Skeletal muscle satellite cell (primary cell): Measurements from ENCODE around the gene SLC25A26.

Experiments used
- H3K27me3 ChIP-seq: 2 replicates; pipeline ENCODE4 v1.7.0; 2013; ENCODE audit warnings: low read length; ENCODE audit not compliant: control insufficient read depth, insufficient read depth
- H3K36me3 ChIP-seq: 2 replicates; pipeline ENCODE4 v1.7.0; 2013; ENCODE audit warnings: mild to moderate bottlenecking, control low read depth, low read length; ENCODE audit not compliant: insufficient read depth
- H3K4me1 ChIP-seq: 2 replicates; pipeline ENCODE4 v1.7.0; 2013; ENCODE audit warnings: low read length; ENCODE audit not compliant: control insufficient read depth, insufficient read depth
- H3K4me2 ChIP-seq: 2 replicates; pipeline ENCODE4 v1.7.0; 2013; ENCODE audit warnings: mild to moderate bottlenecking, low read length
- H3K4me3 ChIP-seq: 2 replicates; pipeline ENCODE4 v1.7.0; 2013; ENCODE audit warnings: low read length
- H3K9ac ChIP-seq: 2 replicates; pipeline ENCODE4 v1.7.0; 2013; ENCODE audit warnings: mild to moderate bottlenecking, low read depth, low read length, moderate library complexity
- H3K9me3 ChIP-seq: replicated peaks from 2 replicates; pipeline ENCODE4 v1.7.0; 2013; ENCODE audit warnings: mild to moderate bottlenecking, control low read depth, low read length

The SLC25A26 gene

DNA sequence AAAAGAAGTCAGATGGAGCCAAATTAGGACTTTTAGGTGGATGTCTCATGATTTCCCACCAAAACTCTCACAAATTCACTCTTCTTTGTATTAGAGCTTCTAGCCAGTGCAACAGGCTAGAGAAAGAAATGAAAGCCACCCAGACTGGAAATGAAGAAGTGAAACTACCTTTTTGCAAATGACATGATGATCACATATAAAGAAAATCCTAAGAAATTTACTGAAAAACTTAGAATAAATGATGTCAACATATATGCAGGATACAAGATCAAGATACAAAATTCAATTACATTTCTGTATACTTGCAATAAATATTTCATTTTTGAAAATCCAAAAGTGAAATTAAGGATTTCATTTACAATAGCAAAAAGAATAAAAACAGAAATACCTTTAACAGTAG is 169.2 kb downstream of the SLC25A26 start:
- Histone ChIP-seq H3K9ac (no peak overlapping the region), H3K36me3 (no peaks in the 10 kb centered on the region), H3K4me1 (peaks cover 23% of the 10 kb centered on the region), H3K4me2 (no peak overlapping the region), H3K27me3 (no peaks in the 10 kb centered on the region), H3K9me3 (peaks cover 2% of the 10 kb centered on the region), H3K4me3 (no peak overlapping the region)

- no peaks in the 10 kb centered on the region for H3K36me3 ChIP-seq
- peaks cover 27% of the 10 kb centered on the region for H3K4me1 ChIP-seq
- no peak overlapping the region for H3K9ac ChIP-seq
- H3K4me3 ChIP-seq, result no peak overlapping the region
- no peaks in the 10 kb centered on the region for H3K9me3 ChIP-seq
- H3K27me3 ChIP-seq, result no peaks in the 10 kb centered on the region
- H3K4me2 ChIP-seq, result no peak overlapping the region
Observed at GRCh38 chr3:66392512-66392911, 171.7 kb downstream of the SLC25A26 start.

DNA sequence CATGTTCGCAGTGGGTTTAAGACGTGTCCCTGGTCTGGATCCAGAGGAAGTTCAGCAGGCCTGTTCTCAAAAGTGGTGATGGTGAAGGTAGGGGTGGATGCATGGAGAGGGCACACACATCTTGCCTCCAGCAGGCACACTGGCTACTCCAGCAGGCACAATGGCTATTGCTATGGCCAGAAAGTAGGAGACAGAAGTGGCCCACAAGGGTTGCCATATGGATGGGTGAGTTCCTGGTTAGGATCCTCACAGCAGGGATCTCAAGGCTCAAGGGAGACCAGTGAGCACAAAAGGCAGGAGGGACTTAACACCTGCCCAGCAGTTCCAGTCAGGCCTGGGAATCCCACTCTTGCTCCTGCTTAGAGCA is 172.1 kb downstream of the SLC25A26 start:
- Histone ChIP-seq H3K9me3 (no peaks in the 10 kb centered on the region), H3K36me3 (no peaks in the 10 kb centered on the region), H3K4me1 (peaks cover 27% of the 10 kb centered on the region), H3K4me3 (no peak overlapping the region), H3K27me3 (no peaks in the 10 kb centered on the region), H3K9ac (no peak overlapping the region), H3K4me2 (peak overlapping the region; percentile 53)

DNA sequence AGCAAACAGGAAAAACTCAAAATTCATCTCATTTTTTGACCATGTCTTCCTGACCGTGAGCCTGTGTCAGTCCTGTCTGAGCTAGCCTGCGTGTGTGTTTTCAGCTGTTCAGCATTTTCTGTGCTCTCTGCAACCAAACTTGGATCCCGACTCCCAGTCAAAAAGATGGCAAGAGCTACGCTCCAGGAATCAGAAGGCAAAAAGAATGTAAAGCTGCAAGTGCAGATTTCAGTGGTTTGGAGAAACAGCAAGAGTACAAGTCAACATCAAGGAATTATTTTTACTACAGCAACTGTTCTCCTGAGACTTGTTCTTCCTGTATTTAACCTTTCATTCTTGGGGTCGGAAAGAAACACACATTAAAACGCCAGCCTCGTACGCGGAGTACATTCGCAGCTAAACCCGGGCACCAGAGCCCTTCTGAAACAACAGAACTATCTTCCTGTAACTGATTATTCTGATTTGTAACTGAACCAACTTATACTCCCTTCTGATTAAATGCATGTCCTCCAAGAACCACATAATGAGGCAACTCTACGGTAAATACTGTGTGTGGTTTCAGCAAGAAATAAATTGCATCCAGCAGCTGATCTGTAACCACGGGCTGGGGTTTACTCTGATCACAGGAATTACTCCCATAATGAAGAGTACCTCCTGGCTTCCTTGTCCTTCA is 172.7 kb downstream of the SLC25A26 start:
- Histone ChIP-seq H3K36me3 (no peaks in the 10 kb centered on the region), H3K4me3 (no peak overlapping the region), H3K4me1 (peaks cover 27% of the 10 kb centered on the region), H3K9ac (no peak overlapping the region), H3K4me2 (peak overlapping the region; percentile 53), H3K27me3 (no peaks in the 10 kb centered on the region), H3K9me3 (no peaks in the 10 kb centered on the region)

- H3K4me2 ChIP-seq, result peak overlapping the region; percentile 53
- H3K9me3 ChIP-seq, result no peaks in the 10 kb centered on the region
- H3K9ac ChIP-seq, result no peak overlapping the region
- H3K4me1 ChIP-seq, result peaks cover 27% of the 10 kb centered on the region
- H3K4me3 ChIP-seq, result no peak overlapping the region
- H3K27me3 ChIP-seq, result no peaks in the 10 kb centered on the region
- H3K36me3 ChIP-seq, result no peaks in the 10 kb centered on the region
Observed at GRCh38 chr3:66394019-66394752, 173.4 kb downstream of the SLC25A26 start.

DNA sequence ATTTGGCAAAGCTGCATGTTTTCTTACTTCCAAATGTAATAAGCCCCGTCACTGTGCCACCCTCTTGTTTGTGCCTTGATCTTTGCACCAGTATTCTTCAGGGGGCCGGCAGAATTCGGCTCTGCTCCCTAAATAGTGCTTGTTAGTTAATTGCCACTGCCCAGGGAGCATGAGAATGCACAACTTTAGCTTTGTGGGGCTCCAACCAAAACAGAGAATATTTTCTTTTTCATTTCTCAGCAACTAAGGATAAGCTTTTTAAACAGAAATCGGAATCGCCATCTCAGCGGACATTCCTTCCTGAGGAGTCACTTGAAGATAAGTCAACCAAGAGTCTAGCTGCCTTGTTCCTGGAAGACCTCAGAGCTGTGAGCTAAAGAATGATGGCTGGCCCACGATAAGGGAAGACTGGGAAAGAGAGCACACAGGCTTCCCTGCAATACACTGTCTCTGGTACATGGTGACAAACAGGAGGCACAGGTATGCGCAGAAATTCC is 174.0 kb downstream of the SLC25A26 start:
- H3K27me3 ChIP-seq, result no peaks in the 10 kb centered on the region
- H3K9me3 ChIP-seq, result no peaks in the 10 kb centered on the region
- H3K9ac ChIP-seq, result no peak overlapping the region
- no peak overlapping the region for H3K4me3 ChIP-seq
- H3K4me1 ChIP-seq, result peaks cover 27% of the 10 kb centered on the region
- H3K36me3 ChIP-seq, result no peaks in the 10 kb centered on the region
- H3K4me2 ChIP-seq, result peak overlapping the region; percentile 19

DNA sequence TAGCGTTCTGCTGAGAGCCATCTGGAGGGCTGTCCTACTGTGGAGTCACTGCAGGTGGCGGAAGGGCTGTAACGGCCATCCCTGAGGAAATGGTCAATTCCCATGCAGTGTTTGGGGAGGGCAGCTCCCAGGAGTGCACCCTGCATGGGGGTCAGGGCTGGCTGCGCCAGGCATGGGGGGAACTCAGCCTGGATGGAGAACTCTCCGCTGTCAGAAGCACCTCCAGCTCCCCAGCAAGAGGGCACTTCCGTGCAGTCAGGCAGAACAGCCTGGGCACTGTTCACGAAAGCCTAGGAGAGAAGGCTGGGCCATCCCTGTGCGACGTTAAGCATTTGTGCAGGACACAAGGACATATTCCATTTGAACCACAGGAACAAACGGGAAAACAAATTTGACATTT is 174.8 kb downstream of the SLC25A26 start:
- Histone ChIP-seq H3K9ac (no peak overlapping the region), H3K36me3 (no peaks in the 10 kb centered on the region), H3K4me3 (no peak overlapping the region), H3K4me1 (peaks cover 27% of the 10 kb centered on the region), H3K27me3 (no peaks in the 10 kb centered on the region), H3K9me3 (no peaks in the 10 kb centered on the region), H3K4me2 (no peak overlapping the region)

- Histone ChIP-seq H3K36me3 (no peaks in the 10 kb centered on the region), H3K4me3 (no peak overlapping the region), H3K27me3 (no peaks in the 10 kb centered on the region), H3K4me1 (peaks cover 29% of the 10 kb centered on the region), H3K4me2 (no peak overlapping the region), H3K9me3 (no peaks in the 10 kb centered on the region), H3K9ac (no peak overlapping the region)
Observed at GRCh38 chr3:66396161-66396760, 175.5 kb downstream of the SLC25A26 start.

- Histone ChIP-seq H3K4me1 (peaks cover 29% of the 10 kb centered on the region), H3K4me2 (no peak overlapping the region), H3K36me3 (no peaks in the 10 kb centered on the region), H3K9me3 (no peaks in the 10 kb centered on the region), H3K27me3 (no peaks in the 10 kb centered on the region), H3K4me3 (no peak overlapping the region), H3K9ac (no peak overlapping the region)
Observed at GRCh38 chr3:66396888-66397287, 176.1 kb downstream of the SLC25A26 start.

DNA sequence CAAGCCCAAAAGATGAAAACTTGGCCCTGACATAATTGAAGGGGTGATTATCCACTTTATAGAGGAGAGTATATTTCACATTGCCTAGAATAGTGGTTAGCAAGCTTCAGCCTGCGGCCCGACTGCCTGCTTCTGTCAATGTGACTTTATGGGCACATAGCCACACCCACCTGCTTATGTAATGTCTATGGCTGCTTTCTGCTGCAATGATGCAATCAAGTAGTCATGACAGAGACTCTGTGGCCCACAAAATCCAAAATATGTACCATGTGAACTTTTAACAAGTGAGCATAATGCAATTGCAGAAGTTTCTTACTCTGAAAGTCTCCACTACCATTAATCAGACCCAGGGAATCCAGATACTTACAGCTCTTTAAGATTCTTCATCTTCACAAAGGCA is 176.9 kb downstream of the SLC25A26 start:
- Histone ChIP-seq H3K9ac (no peak overlapping the region), H3K27me3 (no peaks in the 10 kb centered on the region), H3K36me3 (no peaks in the 10 kb centered on the region), H3K4me1 (peaks cover 34% of the 10 kb centered on the region), H3K9me3 (no peaks in the 10 kb centered on the region), H3K4me3 (no peak overlapping the region), H3K4me2 (no peak overlapping the region)

DNA sequence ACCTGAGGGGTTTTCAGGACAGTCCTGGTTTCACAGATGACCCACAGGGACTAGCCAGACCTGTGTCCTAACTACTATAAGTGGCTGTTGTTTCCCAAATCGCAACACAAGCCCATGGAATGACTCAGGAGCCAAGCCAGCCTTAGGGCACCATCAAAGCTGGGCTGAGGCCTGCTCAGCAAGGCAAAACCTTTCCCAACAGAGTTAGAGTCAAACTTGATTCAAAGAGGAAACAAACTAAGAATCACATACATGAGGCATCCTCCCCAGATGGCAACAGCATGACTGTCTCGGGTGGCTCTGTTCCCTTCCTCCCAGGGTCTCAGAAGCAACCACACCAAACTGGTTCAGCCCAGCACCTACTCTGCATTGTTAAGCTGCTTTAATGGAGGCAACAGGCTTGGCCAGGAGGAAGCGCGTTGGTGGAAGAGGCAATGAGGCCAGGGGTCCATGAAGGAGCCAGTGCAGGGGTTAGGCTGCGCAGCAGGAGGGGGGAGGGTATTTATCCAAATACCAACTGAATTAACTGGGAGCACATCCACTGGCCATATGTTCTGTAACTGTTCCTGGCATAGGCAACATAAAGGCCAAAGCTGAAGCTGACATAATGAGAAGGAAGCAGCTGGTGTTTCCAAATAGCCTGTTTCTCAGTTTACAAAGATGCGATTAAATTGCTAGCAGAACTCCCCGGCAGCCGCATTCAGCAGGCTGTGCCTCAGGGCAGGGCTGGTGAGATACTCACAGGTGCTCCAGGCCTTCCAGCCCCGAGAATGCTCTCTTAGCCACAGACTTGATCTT is 177.6 kb downstream of the SLC25A26 start:
- Histone ChIP-seq H3K4me3 (no peak overlapping the region), H3K36me3 (no peaks in the 10 kb centered on the region), H3K4me2 (no peak overlapping the region), H3K9ac (no peak overlapping the region), H3K9me3 (no peaks in the 10 kb centered on the region), H3K27me3 (no peaks in the 10 kb centered on the region), H3K4me1 (peaks cover 34% of the 10 kb centered on the region)
